Panc1 (cell line): ENCODE results near the gene PGF. TPM values are rescaled to one million over a fixed set of nuclear protein-coding genes. Genes with fewer than 3 reads are reported as not detected.

ENCODE experiments used
- ATAC-seq: fragments of 200-7000 bp; cut with Tn5 transposase; 2 replicates; pipeline ENCODE4 v1.9.1; 2020; ENCODE audit warnings: mild to moderate bottlenecking, moderate library complexity
- BruUV-seq: library from RNA; stranded (reverse); fragments of 400-500 nt; replicated peaks from 2 replicates; lab custom pipeline; 2021; lab: Mats Ljungman, UMichigan
- CTCF ChIA-PET: fragments of 300-600 bp; sonication (Branson Sonifier 250); formaldehyde crosslinking; loops from one replicate; lab custom pipeline; 2022; ENCODE audit warnings: antibody characterized with exemption; lab: Charles Lee
- POLR2A ChIA-PET: fragments of 300-600 bp; sonication (Branson Sonifier 250); formaldehyde crosslinking; loops from one replicate; lab custom pipeline; 2022; ENCODE audit warnings: antibody characterized with exemption; lab: Charles Lee
- DNase-seq: peaks from one replicate; pipeline ENCODE4 v3.0.0-alpha.2; 2010; ENCODE audit warnings: low read depth, low spot score
- H3K27ac ChIP-seq: 2 replicates; pipeline ENCODE4 v1.5.1; 2011; ENCODE audit warnings: mild to moderate bottlenecking, low read length, inconsistent platforms
- H3K27me3 ChIP-seq: fragments of 200-500 bp; sonication (Bioruptor generic); 2 replicates; pipeline ENCODE4 v1.6.0; 2014; ENCODE audit warnings: low read length, inconsistent platforms; ENCODE audit not compliant: control insufficient read depth, insufficient read depth
- H3K36me3 ChIP-seq: fragments of 200-500 bp; sonication (Bioruptor generic); 2 replicates; pipeline ENCODE4 v1.5.1; 2014; ENCODE audit warnings: inconsistent platforms, mild to moderate bottlenecking, low read length, moderate library complexity; ENCODE audit not compliant: control insufficient read depth, insufficient read depth
- H3K4me1 ChIP-seq: 2 replicates; pipeline ENCODE4 v1.5.1; 2011; ENCODE audit warnings: inconsistent platforms, mild to moderate bottlenecking, low read length, moderate library complexity; ENCODE audit not compliant: control insufficient read depth, insufficient read depth
- H3K4me3 ChIP-seq, 2 experiments: 2 replicates each; pipeline ENCODE4 v1.5.1; 2011 to 2012; ENCODE audit warnings: low read depth in 2 of 2, low read length in 2 of 2, mild to moderate bottlenecking in 2 of 2, inconsistent platforms in 1 of 2, moderate library complexity in 1 of 2
- H3K9me3 ChIP-seq: fragments of 200-500 bp; sonication (Bioruptor generic); 2 replicates; pipeline ENCODE4 v1.5.1; 2014; ENCODE audit warnings: low read depth, mild to moderate bottlenecking, inconsistent platforms, low read length, moderate library complexity; ENCODE audit not compliant: control insufficient read depth, insufficient read depth
- CTCF ChIP-seq: fragments of 450-650 bp; IDR thresholded peaks from 2 replicates; pipeline ENCODE4 v1.5.1; 2017; ENCODE audit warnings: mild to moderate bottlenecking
- POLR2AphosphoS5 ChIP-seq: IDR thresholded peaks from 2 replicates; pipeline ENCODE4 v1.6.1; 2012; ENCODE audit warnings: mild to moderate bottlenecking, low read depth, low read length, moderate library complexity
- REST ChIP-seq, 2 experiments: IDR thresholded peaks; 2 replicates each; pipeline ENCODE4 v1.6.1; 2011 to 2012; ENCODE audit warnings: low read depth in 2 of 2, control low read depth in 1 of 2, low read length in 1 of 2, mild to moderate bottlenecking in 1 of 2, moderate library complexity in 1 of 2; ENCODE audit not compliant: insufficient read depth in 1 of 2
- SIN3A ChIP-seq: IDR thresholded peaks from 2 replicates; pipeline ENCODE4 v1.6.1; 2012; ENCODE audit warnings: low read depth, mild to moderate bottlenecking, low read length, moderate library complexity, borderline replicate concordance; ENCODE audit not compliant: insufficient read depth
- TCF7L2 ChIP-seq: IDR thresholded peaks from 2 replicates; pipeline ENCODE4 v1.6.1; 2011; ENCODE audit warnings: mild to moderate bottlenecking, low read depth, low read length, inconsistent platforms
- in situ Hi-C: cut with HindIII; loops from 2 replicates; pipeline ENCODE4 v1.10.0; 2016; ENCODE audit warnings: low sequenced_read_pairs, low pct_unique_long_range_greater_than_20kb
- intact Hi-C: fragments of 100-400 bp; cut with micrococcal nuclease; formaldehyde crosslinking; loops from one replicate; pipeline ENCODE4 v1.10.0; 2022; ENCODE audit not compliant: unreplicated experiment
- total RNA-seq: library from RNA; stranded (reverse); gene quantifications from one replicate; pipeline ENCODE4 v1.2.1, GENCODE V29; 2021; ENCODE audit not compliant: unreplicated experiment

The PGF gene
- total RNA-seq, 1 experiment from 2014 or later = 7.3 TPM

GRCh38 chr14:74980731-74981461 lies 25.5 kb upstream of the PGF start:
- ChIA-PET CTCF (no interaction called here), POLR2A (interaction anchor here (1.2 kb wide), 1 partner anchor 121 kb away, joined by 3 read pairs; no protein-coding TSS in a partner anchor)
- H3K4me3 ChIP-seq = no peak overlapping the region
- no peaks in the 10 kb centered on the region for H3K9me3 ChIP-seq
- no peak overlapping the region for H3K27ac ChIP-seq
- H3K4me1 ChIP-seq = peaks cover 10% of the 10 kb centered on the region
- TF ChIP-seq REST (IDR thresholded peaks at IDR 0.05; ENCODE audit: insufficient read depth in 1 of 2, low read depth in 2 of 2, low read length in 1 of 2) (no peak), SIN3A (no peak), TCF7L2 (no peak), POLR2AphosphoS5 (no peak), CTCF (no peak)
- DNase-seq = no peak
- intact Hi-C loops (no loop called here), in situ Hi-C loops (no loop called here)
- ATAC-seq = peak; percentile 76
- no peaks in the 10 kb centered on the region for H3K27me3 ChIP-seq
- H3K36me3 ChIP-seq = no peaks in the 10 kb centered on the region
- BruUV-seq = no TSS peak

- ATAC-seq = no peak
- intact Hi-C loops = no loop called here
- DNase-seq = no peak
- ChIA-PET POLR2A (interaction anchor here (1.2 kb wide), 1 partner anchor 121 kb away, joined by 3 read pairs; no protein-coding TSS in a partner anchor), CTCF (no interaction called here)
- H3K36me3 ChIP-seq = no peaks in the 10 kb centered on the region
- no peaks in the 10 kb centered on the region for H3K27me3 ChIP-seq
- TF ChIP-seq TCF7L2 = no peak
- no peak for TF ChIP-seq REST (IDR thresholded peaks at IDR 0.05; ENCODE audit: insufficient read depth in 1 of 2, low read depth in 2 of 2, low read length in 1 of 2)
- no peak for TF ChIP-seq SIN3A
- TF ChIP-seq POLR2AphosphoS5 = no peak
- no peak for TF ChIP-seq CTCF
- H3K27ac ChIP-seq = no peak overlapping the region
- in situ Hi-C loops = no loop called here
- no peak overlapping the region for H3K4me3 ChIP-seq
- no TSS peak for BruUV-seq
- peaks cover 10% of the 10 kb centered on the region for H3K4me1 ChIP-seq
- H3K9me3 ChIP-seq = no peaks in the 10 kb centered on the region
Measured at GRCh38 chr14:74980398-74980730, 25.0 kb upstream of the PGF start.
